Stimulated activated CD4-positive, alpha-beta T cell treated with anti-CD3 and anti-CD28 coated beads, Interleukin-4, amount 100 ng/mL, for 24 hours (primary cell): Measurements from ENCODE around the gene SCARB1.

ENCODE experiments used
- DNase-seq: peaks from one replicate; pipeline ENCODE4 v3.0.0-alpha.2; 2020

Gene SCARB1

DNA sequence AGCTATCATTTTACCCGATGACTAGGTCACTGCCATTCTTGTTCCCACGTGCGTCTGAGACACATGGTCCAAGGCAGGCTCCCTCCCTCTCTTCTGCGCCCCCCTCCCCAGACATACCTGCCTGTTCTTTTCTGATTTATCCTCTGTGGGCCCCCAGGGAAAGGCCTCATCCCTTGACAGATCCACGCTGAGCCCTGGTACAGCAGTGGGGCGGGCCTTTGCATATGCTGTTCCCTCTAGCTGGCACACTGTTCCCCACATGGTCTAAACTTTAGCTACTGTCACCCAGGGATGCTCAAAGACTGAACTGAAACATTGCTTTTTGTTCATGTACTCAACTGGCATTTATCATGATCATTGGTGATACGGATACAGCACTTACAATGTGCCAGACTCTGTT is 122.5 kb downstream of the SCARB1 start:
- DNase-seq: no peak

DNA sequence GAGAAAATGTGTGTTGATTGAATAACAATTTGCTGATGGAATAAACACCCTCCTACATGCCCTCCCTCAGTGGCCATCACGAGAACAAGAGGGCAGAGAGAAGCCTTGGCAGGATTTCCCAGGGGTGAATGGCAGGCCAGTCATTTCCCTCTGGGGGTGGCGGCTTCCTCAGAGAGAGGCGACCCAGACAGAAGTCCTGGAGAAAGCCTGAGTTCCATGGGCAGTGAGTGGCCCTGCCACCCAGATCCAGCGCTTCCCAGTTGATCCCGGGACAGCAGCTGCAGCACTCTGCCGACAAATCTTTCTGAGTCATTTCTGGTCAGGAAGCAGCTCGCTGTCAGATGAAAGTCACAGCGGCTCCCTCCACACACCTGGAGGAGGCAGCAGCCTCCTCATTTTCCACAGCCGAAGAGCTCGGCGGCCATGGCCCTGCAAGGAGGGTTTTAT is 123.0 kb downstream of the SCARB1 start:
- DNase-seq: peak; percentile 18

GRCh38 chr12:124739953-124740561 is 123.6 kb downstream of the SCARB1 start:
- DNase-seq: no peak

GRCh38 chr12:124738636-124739467 is 124.8 kb downstream of the SCARB1 start:
- DNase-seq: no peak

GRCh38 chr12:124737772-124738635 is 125.7 kb downstream of the SCARB1 start:
- no peak for DNase-seq

DNA sequence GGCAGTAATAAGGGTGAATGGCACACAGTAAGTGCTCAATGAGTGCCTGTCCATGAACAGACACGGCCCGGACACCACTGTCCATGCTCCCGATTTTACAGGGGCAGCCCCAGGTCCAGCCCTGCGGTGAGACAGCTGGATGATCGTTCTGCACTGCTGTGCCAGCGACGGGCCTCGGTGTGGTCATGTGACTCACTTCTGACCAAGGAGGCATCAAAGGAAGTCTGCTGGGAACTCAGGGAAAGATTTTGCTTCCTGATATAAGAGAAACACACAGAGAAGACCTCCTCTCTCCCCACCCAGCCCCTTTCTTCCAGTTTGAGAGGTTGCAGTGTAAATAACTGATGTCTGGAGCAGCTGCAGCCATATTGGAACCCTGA is 126.6 kb downstream of the SCARB1 start:
- no peak for DNase-seq

GRCh38 chr12:124736115-124737039 is 127.3 kb downstream of the SCARB1 start:
- no peak for DNase-seq

DNA sequence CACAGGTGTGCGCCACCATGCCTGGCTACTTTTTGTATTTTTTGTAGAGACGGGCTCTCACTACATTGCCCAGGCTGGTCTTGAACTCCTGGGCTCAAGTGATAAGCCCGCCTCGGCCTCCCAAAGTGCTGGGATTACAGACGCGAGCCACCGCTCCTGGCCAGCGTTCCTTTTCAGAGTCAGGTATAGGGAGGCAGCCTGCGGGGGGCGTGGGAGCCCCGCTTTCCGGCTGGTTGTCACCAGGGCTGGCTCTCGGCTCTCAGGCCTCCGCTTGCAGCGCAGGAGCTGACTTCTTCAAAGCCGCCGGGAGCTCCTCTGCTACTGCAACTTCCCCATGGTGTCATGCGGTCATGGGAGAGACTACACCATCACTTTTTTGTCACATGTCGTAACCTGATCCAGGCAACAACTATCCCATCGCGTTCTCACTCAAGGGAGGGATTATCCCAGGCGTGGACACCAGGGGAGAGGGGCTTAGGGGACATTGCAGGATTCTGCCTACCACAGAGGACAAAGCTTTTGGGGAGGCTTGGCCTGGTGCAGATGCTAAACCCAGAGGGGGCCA is 129.4 kb downstream of the SCARB1 start:
- no peak for DNase-seq

- no peak for DNase-seq
These were observed 130.6 kb downstream of the SCARB1 start for GRCh38 chr12:124733086-124733485.

DNA sequence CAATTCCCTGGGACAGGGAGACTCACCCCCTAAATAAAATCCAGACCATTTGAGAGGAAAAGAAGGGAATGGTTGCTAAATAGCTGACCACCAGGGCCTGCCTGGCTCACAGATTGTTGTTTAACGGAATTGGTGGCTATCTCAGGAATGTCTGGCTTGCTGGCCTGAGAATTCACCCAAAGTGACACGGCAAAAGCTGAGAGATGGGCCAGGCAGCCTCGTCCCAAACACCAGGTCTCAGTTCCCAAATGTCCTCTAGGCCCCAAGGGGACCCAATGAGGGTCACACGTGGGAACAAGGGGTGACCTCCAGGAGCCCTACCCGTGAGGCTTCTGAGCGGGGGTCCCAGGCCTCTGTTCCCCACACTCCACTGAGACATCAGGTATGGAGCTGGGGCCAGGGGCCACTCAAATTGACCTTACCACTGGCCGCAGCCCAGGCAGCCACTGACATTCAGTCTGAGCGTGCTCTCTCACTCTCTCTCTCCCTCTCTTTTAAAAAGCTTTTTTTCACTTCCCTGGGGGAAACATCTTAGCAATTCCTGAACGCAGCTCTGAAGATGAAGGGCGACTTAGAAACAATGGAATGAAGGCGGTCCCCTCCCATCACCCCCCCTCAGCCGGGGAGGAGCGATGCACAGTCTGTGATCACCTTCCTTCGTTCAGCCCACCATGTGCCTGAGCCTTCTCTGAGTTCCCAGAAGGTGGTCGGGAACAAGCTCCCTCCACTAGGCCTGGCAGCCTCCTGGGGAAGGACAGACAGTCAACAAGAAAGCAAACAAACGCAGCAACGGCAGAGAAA is 131.2 kb downstream of the SCARB1 start:
- no peak for DNase-seq

DNA sequence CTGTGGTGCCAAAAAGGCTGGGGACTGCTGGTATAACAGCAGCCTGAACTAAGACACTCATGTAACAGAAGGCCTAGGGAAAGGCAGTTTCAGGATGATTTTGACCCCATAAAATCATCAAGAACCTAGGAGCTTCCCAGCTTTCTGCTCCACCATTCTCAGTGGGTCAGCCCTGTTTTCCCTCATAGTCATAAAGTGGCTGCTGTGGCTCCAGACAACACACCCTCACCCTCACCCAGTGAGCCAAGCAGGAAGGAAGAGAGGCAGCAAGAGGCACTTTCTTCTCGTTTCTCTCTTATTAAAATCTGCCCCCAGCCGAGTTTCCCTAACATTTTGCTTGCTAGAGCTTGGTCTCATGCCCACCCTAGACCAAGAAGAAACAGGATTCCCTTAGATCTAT is 131.8 kb downstream of the SCARB1 start:
- no peak for DNase-seq

GRCh38 chr12:124730455-124730932 is 133.2 kb downstream of the SCARB1 start:
- DNase-seq: no peak

- no peak for DNase-seq
These were observed 135.7 kb downstream of the SCARB1 start for GRCh38 chr12:124727922-124728321.

GRCh38 chr12:124727264-124727800 is 136.3 kb downstream of the SCARB1 start:
- DNase-seq: no peak
